Testis (tissue), 2 donors: ENCODE data around the gene KRT36.

Source experiments
- CTCF ChIP-seq, 3 experiments: fragments of 450-650 bp in 2 of 3; fragments of 200-600 bp in 1 of 3; sonication (generic) in 1 of 3; IDR thresholded peaks; one replicate each; pipeline ENCODE4 v1.5.1; 2016 to 2019; ENCODE audit warnings: antibody characterized with exemption in 3 of 3, mild to moderate bottlenecking in 2 of 3, moderate library complexity in 1 of 3
- POLR2A ChIP-seq: fragments of 450-650 bp; IDR thresholded peaks from one replicate; pipeline ENCODE4 v1.6.1; 2017; ENCODE audit warnings: antibody characterized with exemption, mild to moderate bottlenecking, moderate library complexity

- TF ChIP-seq CTCF (IDR thresholded peaks at IDR 0.05) (no peak), POLR2A (no peak)
Measured at GRCh38 chr17:41481036-41481435, 8.7 kb downstream of the KRT36 start, which contains the start of gene KRT35.
